HCT116 (cell line): ENCODE data around the gene AP3S1. TPM values are rescaled to one million over a fixed set of nuclear protein-coding genes. Genes with fewer than 3 reads are reported as not detected.

Source experiments
- ATAC-seq: fragments of 200-7000 bp; cut with Tn5 transposase; 2 replicates; pipeline ENCODE4 v1.9.1; 2020; ENCODE audit warnings: mild to moderate bottlenecking, moderate library complexity
- BruUV-seq: library from RNA; stranded (reverse); fragments of 400-500 nt; replicated peaks from 2 replicates; lab custom pipeline; 2021; lab: Mats Ljungman, UMichigan
- CTCF ChIA-PET: fragments of 300-600 bp; sonication (Branson Sonifier 250); formaldehyde crosslinking; loops from one replicate; lab custom pipeline; 2021; ENCODE audit warnings: antibody characterized with exemption; lab: Charles Lee
- POLR2A ChIA-PET: fragments of 300-600, 350-600 bp; sonication (Branson Sonifier 250); formaldehyde crosslinking; loops from one replicate; lab custom pipeline; 2021; ENCODE audit warnings: antibody characterized with exemption; lab: Charles Lee
- RAD21 ChIA-PET, 2 experiments: fragments of 300-600 bp; sonication (Branson Sonifier 250); formaldehyde crosslinking; loops; one replicate each; lab custom pipeline; 2023; ENCODE audit warnings: low total read pairs in 2 of 2; ENCODE audit not compliant: uncharacterized antibody in 2 of 2, unreplicated experiment in 2 of 2, low non-redundant PET in 1 of 2; lab: Charles Lee
- DNase-seq: peaks from one replicate; pipeline ENCODE4 v3.0.0-alpha.2; 2010; ENCODE audit warnings: low read depth, low spot score
- H2AFZ ChIP-seq: fragments of 200-600 bp; shearing (Covaris generic), sonication (generic); 2 replicates; pipeline ENCODE4 v1.6.1; 2017; ENCODE audit warnings: low read depth, mixed run types, mixed read lengths, antibody characterized with exemption, low read length; ENCODE audit not compliant: poor library complexity, severe bottlenecking
- H3K27ac ChIP-seq: 2 replicates; pipeline ENCODE4 v1.5.1; 2012; ENCODE audit warnings: low read depth, low read length
- H3K27me3 ChIP-seq: fragments of 200-600 bp; sonication (generic); 2 replicates; pipeline ENCODE4 v1.6.1; 2016; ENCODE audit warnings: mixed run types, low read length, mixed read lengths; ENCODE audit not compliant: insufficient read depth
- H3K36me3 ChIP-seq, 2 experiments: fragments of 200-500 bp in 1 of 2; fragments of 200-600 bp in 1 of 2; sonication (Bioruptor generic) in 1 of 2; sonication (generic) in 1 of 2; 2 replicates each; pipeline versions ENCODE4 v1.5.1 to v1.6.1; 2014 to 2016; ENCODE audit warnings: low read length in 2 of 2, inconsistent platforms in 1 of 2, mixed read lengths in 1 of 2, mixed run types in 1 of 2; ENCODE audit not compliant: insufficient read depth in 2 of 2, control insufficient read depth in 1 of 2
- H3K4me1 ChIP-seq, 2 experiments: fragments of 200-600 bp in 1 of 2; sonication (generic) in 1 of 2; 2 replicates each; pipeline versions ENCODE4 v1.5.1 to v1.6.1; 2012 to 2017; ENCODE audit warnings: low read length in 2 of 2, inconsistent platforms in 1 of 2, mild to moderate bottlenecking in 1 of 2, mixed read lengths in 1 of 2, mixed run types in 1 of 2, moderate library complexity in 1 of 2; ENCODE audit not compliant: insufficient read depth in 2 of 2, control insufficient read depth in 1 of 2
- H3K4me2 ChIP-seq: fragments of 200-600 bp; sonication (generic); 2 replicates; pipeline ENCODE4 v1.6.1; 2017; ENCODE audit warnings: mixed run types, low read length, mixed read lengths
- H3K4me3 ChIP-seq, 2 experiments: fragments of 200-600 bp in 1 of 2; sonication (generic) in 1 of 2; replicated peaks in 1 of 2; 2 replicates each; pipeline ENCODE4 v1.5.1; 2011 to 2016; ENCODE audit warnings: low read length in 2 of 2, control low read depth in 1 of 2, low read depth in 1 of 2, mild to moderate bottlenecking in 1 of 2, mixed read lengths in 1 of 2, mixed run types in 1 of 2
- H3K79me2 ChIP-seq: fragments of 200-600 bp; sonication (generic); 2 replicates; pipeline ENCODE4 v1.6.1; 2017; ENCODE audit warnings: mild to moderate bottlenecking, mixed run types, low read length, moderate library complexity, mixed read lengths; ENCODE audit not compliant: insufficient read depth
- H3K9ac ChIP-seq: fragments of 200-600 bp; sonication (generic); 2 replicates; pipeline ENCODE4 v1.6.1; 2016; ENCODE audit warnings: low read length, mixed read lengths
- H3K9me2 ChIP-seq: fragments of 200-600 bp; sonication (generic), shearing (Covaris generic); 2 replicates; pipeline ENCODE4 v1.6.1; 2017; ENCODE audit warnings: mixed run types, mild to moderate bottlenecking, moderate library complexity; ENCODE audit not compliant: insufficient read depth
- H3K9me3 ChIP-seq, 2 experiments: fragments of 200-500 bp in 1 of 2; fragments of 200-600 bp in 1 of 2; sonication (Bioruptor generic) in 1 of 2; sonication (generic) in 1 of 2; 2 replicates each; pipeline ENCODE4 v1.6.1; 2014 to 2017; ENCODE audit warnings: low read length in 2 of 2, mixed read lengths in 2 of 2, inconsistent platforms in 1 of 2, low read depth in 1 of 2, mild to moderate bottlenecking in 1 of 2, mixed run types in 1 of 2, moderate library complexity in 1 of 2; ENCODE audit not compliant: control insufficient read depth in 1 of 2, insufficient read depth in 1 of 2
- H4K20me1 ChIP-seq: fragments of 200-600 bp; sonication (generic), shearing (Covaris generic); 2 replicates; pipeline ENCODE4 v1.6.1; 2017; ENCODE audit warnings: mixed run types, mild to moderate bottlenecking, moderate library complexity; ENCODE audit not compliant: insufficient read depth
- EGR1 ChIP-seq: IDR thresholded peaks from 2 replicates; pipeline ENCODE4 v1.6.1; 2012; ENCODE audit warnings: low read depth
- EZH2phosphoT487 ChIP-seq: fragments of 200-600 bp; IDR thresholded peaks from 2 replicates; pipeline ENCODE4 v1.6.1; 2018; ENCODE audit warnings: antibody characterized with exemption, borderline replicate concordance
- POLR2AphosphoS5 ChIP-seq: IDR thresholded peaks from 2 replicates; pipeline ENCODE4 v1.6.1; 2011; ENCODE audit warnings: mild to moderate bottlenecking, low read depth, low read length, moderate library complexity
- SIN3A ChIP-seq: IDR thresholded peaks from 2 replicates; pipeline ENCODE4 v1.6.1; 2012; ENCODE audit warnings: low read depth
- TCF7L2 ChIP-seq: IDR thresholded peaks from 2 replicates; pipeline ENCODE4 v1.7.0; 2011; ENCODE audit warnings: borderline replicate concordance, inconsistent platforms; ENCODE audit not compliant: insufficient read depth, insufficient read length; ENCODE audit errors: extremely low read depth
- ZFX ChIP-seq: fragments of 450-650 bp; IDR thresholded peaks from 2 replicates; pipeline ENCODE4 v1.6.1; 2017
- intact Hi-C: fragments of 100-400 bp; cut with micrococcal nuclease; formaldehyde crosslinking; loops from 2 replicates; pipeline ENCODE4 v1.10.0; 2022
- total RNA-seq: library from RNA; stranded (reverse); gene quantifications from one replicate; pipeline ENCODE4 v1.2.1, GENCODE V29; 2021; ENCODE audit not compliant: unreplicated experiment
- TF ChIP-seq, protein P1 (sequence below): IDR thresholded peaks from 2 replicates; pipeline ENCODE4 v1.6.1; 2012
- TF ChIP-seq, protein P2 (sequence below), 3 experiments: fragments of 200-600 bp in 1 of 3; sonication (generic) in 1 of 3; IDR thresholded peaks in 2 of 3; conservative IDR thresholded peaks in 1 of 3; 2 replicates each; pipeline ENCODE4 v1.5.1; 2012 to 2017; ENCODE audit warnings: low read depth in 2 of 3, low read length in 2 of 3, antibody characterized with exemption in 1 of 3, borderline replicate concordance in 1 of 3, control low read depth in 1 of 3, mild to moderate bottlenecking in 1 of 3, mixed read lengths in 1 of 3, mixed run types in 1 of 3, moderate library complexity in 1 of 3; ENCODE audit not compliant: insufficient read depth in 1 of 3

The AP3S1 gene
- total RNA-seq, 1 experiment from 2014 or later, result 432 TPM

DNA sequence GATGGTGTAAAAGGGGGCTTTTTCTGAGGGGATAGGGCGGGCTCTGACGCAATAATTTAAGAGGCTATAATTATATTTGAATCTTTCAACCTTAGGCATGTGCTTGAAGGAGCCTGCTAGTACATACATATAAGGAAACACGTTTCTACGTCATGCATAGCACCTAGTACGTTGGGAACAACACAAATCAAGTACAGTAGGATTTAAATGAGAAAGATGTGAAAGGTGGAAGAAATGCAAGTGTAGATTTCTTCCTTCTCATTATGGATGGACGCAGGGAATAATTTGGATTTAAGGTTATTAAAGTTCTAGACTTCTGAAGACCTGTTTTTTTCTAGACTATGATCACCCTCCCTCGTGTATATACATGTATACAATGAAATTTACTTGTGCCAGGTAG is 24.3 kb upstream of the AP3S1 start:
- intact Hi-C loops, result no loop called here

DNA sequence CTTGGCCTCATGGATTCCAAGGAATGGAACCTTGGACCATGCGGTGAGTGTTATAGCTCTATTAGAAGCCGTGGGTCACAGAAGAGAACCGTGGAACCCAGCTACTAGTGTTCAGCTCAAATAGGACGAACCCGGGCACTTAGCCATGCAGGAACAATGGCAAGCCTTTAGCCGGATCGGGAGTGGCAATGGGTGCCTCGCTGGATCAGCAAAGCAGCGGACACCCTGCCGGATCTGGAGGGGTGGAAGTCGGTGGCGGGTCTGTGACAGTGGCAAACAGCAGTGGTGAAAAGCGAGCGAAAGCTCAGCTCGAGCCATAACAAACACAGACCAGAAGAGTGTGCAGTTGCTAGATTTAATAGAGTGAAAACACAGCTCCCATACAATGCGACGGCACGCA is 22.9 kb upstream of the AP3S1 start:
- Histone ChIP-seq H3K9me3 (no peaks in the 10 kb centered on the region), H3K27me3 (no peaks in the 10 kb centered on the region), H3K27ac (no peak overlapping the region), H3K79me2 (no peaks in the 10 kb centered on the region), H3K4me1 (no peaks in the 10 kb centered on the region), H4K20me1 (no peaks in the 10 kb centered on the region), H2AFZ (no peak overlapping the region), H3K4me2 (no peak overlapping the region), H3K36me3 (no peaks in the 10 kb centered on the region), H3K9ac (no peak overlapping the region), H3K4me3 (no peak overlapping the region), H3K9me2 (no peaks in the 10 kb centered on the region)
- DNase-seq, result no peak
- TF ChIP-seq TCF7L2 (no peak), SIN3A (no peak), EGR1 (no peak), EZH2phosphoT487 (no peak)
- TF ChIP-seq, protein P1, sequence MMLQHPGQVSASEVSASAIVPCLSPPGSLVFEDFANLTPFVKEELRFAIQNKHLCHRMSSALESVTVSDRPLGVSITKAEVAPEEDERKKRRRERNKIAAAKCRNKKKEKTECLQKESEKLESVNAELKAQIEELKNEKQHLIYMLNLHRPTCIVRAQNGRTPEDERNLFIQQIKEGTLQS, result no peak
- TF ChIP-seq, protein P2, sequence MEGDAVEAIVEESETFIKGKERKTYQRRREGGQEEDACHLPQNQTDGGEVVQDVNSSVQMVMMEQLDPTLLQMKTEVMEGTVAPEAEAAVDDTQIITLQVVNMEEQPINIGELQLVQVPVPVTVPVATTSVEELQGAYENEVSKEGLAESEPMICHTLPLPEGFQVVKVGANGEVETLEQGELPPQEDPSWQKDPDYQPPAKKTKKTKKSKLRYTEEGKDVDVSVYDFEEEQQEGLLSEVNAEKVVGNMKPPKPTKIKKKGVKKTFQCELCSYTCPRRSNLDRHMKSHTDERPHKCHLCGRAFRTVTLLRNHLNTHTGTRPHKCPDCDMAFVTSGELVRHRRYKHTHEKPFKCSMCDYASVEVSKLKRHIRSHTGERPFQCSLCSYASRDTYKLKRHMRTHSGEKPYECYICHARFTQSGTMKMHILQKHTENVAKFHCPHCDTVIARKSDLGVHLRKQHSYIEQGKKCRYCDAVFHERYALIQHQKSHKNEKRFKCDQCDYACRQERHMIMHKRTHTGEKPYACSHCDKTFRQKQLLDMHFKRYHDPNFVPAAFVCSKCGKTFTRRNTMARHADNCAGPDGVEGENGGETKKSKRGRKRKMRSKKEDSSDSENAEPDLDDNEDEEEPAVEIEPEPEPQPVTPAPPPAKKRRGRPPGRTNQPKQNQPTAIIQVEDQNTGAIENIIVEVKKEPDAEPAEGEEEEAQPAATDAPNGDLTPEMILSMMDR (IDR thresholded peaks at IDR 0.05 in 2 of 3, conservative IDR thresholded peaks at IDR 0.05 in 1 of 3; ENCODE audit: borderline replicate concordance in 1 of 3, insufficient read depth in 1 of 3, low read depth in 2 of 3, low read length in 2 of 3), result no peak
- no TSS peak for BruUV-seq
- intact Hi-C loops, result no loop called here
- ChIA-PET CTCF (no interaction called here), RAD21 (no interaction called here), POLR2A (no interaction called here)
- no peak for ATAC-seq

More for the DNA sequence above, 24.3 kb upstream of the AP3S1 start:
- Histone ChIP-seq H3K4me2 (no peak overlapping the region), H3K9me2 (no peaks in the 10 kb centered on the region), H3K9ac (no peak overlapping the region), H3K27me3 (no peaks in the 10 kb centered on the region), H3K79me2 (no peaks in the 10 kb centered on the region), H4K20me1 (no peaks in the 10 kb centered on the region), H3K4me1 (no peaks in the 10 kb centered on the region), H2AFZ (no peak overlapping the region), H3K27ac (no peak overlapping the region), H3K4me3 (no peak overlapping the region), H3K9me3 (no peaks in the 10 kb centered on the region), H3K36me3 (no peaks in the 10 kb centered on the region)
- TF ChIP-seq ZFX (no peak), SIN3A (no peak), POLR2AphosphoS5 (no peak)
- TF ChIP-seq, protein P2 (IDR thresholded peaks at IDR 0.05 in 2 of 3, conservative IDR thresholded peaks at IDR 0.05 in 1 of 3; ENCODE audit: borderline replicate concordance in 1 of 3, insufficient read depth in 1 of 3, low read depth in 2 of 3, low read length in 2 of 3), result no peak
- no TSS peak for BruUV-seq
- ATAC-seq, result no peak
- CTCF ChIA-PET, result no interaction called here
- RAD21 ChIA-PET, result no interaction called here
- POLR2A ChIA-PET, result no interaction called here
- no peak for DNase-seq
